K562 (cell line): ENCODE data around the gene PAM.

Experiments used
- CBX2 ChIP-seq: fragments of 200-600 bp; sonication (generic); IDR thresholded peaks from one replicate; pipeline ENCODE4 v1.6.1; 2012; ENCODE audit warnings: mild to moderate bottlenecking, low read length, inconsistent platforms; ENCODE audit not compliant: insufficient read depth, poor library complexity, severe bottlenecking
- KDM1A ChIP-seq, 2 experiments: fragments of 450-650 bp; IDR thresholded peaks; 2 replicates each; pipeline ENCODE4 v1.6.1; 2016; ENCODE audit warnings: mild to moderate bottlenecking in 2 of 2
- MAX ChIP-seq: sonication (generic); formaldehyde crosslinking; IDR thresholded peaks from 2 replicates; pipeline ENCODE4 v1.9.0; 2022; ENCODE audit warnings: mild to moderate bottlenecking, missing genetic modification reagents
- MITF ChIP-seq: IDR thresholded peaks from 2 replicates; pipeline ENCODE4 v1.6.1; 2014; ENCODE audit warnings: antibody characterized with exemption
- POLR2A ChIP-seq: fragments of 450-650 bp; conservative IDR thresholded peaks from 2 replicates; pipeline ENCODE4 v1.6.1; 2016
- POU5F1 ChIP-seq: fragments of 150-350 bp; IDR thresholded peaks from 2 replicates; pipeline ENCODE4 v1.6.1; 2014; ENCODE audit warnings: borderline replicate concordance, low read length, low read depth, mild to moderate bottlenecking; ENCODE audit not compliant: partially characterized antibody
- RFX1 ChIP-seq: fragments of 450-650 bp; IDR thresholded peaks from 2 replicates; pipeline ENCODE4 v1.6.1; 2016; ENCODE audit warnings: mild to moderate bottlenecking, moderate library complexity
- SP2 ChIP-seq: IDR thresholded peaks from 2 replicates; pipeline ENCODE4 v1.6.1; 2011; ENCODE audit warnings: mild to moderate bottlenecking, low read depth, low read length, moderate library complexity; ENCODE audit not compliant: poor library complexity, severe bottlenecking; ENCODE audit errors: extremely low read depth
- TAF1 ChIP-seq: IDR thresholded peaks from 2 replicates; pipeline ENCODE4 v1.6.1; 2011; ENCODE audit warnings: mild to moderate bottlenecking, low read length, moderate library complexity; ENCODE audit not compliant: insufficient read depth, control insufficient read depth, severe bottlenecking; ENCODE audit errors: extremely low read depth
- U2AF2 ChIP-seq: fragments of 200-400 bp; formaldehyde crosslinking; optimal IDR thresholded peaks from 2 replicates; pipeline ENCODE3; 2017; ENCODE audit warnings: low read depth, mild to moderate bottlenecking, low read length
- ZBTB49 ChIP-seq: sonication (generic); formaldehyde crosslinking; IDR thresholded peaks from 2 replicates; pipeline ENCODE4 v1.8.0; 2022; ENCODE audit warnings: missing genetic modification reagents, mild to moderate bottlenecking, borderline replicate concordance
- ZBTB8A ChIP-seq: fragments of 450-650 bp; IDR thresholded peaks from 2 replicates; pipeline ENCODE4 v1.6.1; 2018; ENCODE audit warnings: mild to moderate bottlenecking, moderate library complexity; ENCODE audit not compliant: partially characterized antibody
- ZC3H4 ChIP-seq: sonication (generic); formaldehyde crosslinking; IDR thresholded peaks from 2 replicates; pipeline ENCODE4 v1.9.0; 2021; ENCODE audit warnings: missing genetic modification reagents, borderline replicate concordance
- ZNF124 ChIP-seq: sonication (generic); formaldehyde crosslinking; IDR thresholded peaks from 2 replicates; pipeline ENCODE4 v1.8.1; 2022; ENCODE audit warnings: missing genetic modification reagents

- no peak for TF ChIP-seq POU5F1
- TF ChIP-seq MITF: no peak
- no peak for TF ChIP-seq MAX (CRISPR knock-in tag)
- TF ChIP-seq TAF1: no peak
- TF ChIP-seq KDM1A (IDR thresholded peaks at IDR 0.05): no peak
- no peak for TF ChIP-seq CBX2
- no peak for TF ChIP-seq ZC3H4 (CRISPR knock-in tag)
- no peak for TF ChIP-seq ZBTB49 (CRISPR knock-in tag)
- TF ChIP-seq RFX1: no peak
- TF ChIP-seq POLR2A: no peak
- TF ChIP-seq ZNF124 (CRISPR knock-in tag): no peak
- TF ChIP-seq SP2: no peak
- no peak for TF ChIP-seq ZBTB8A
- TF ChIP-seq U2AF2: no peak
Measured at GRCh38 chr5:102720969-102721368, 34.1 kb upstream of the PAM start.
